Mucosa of rectum (tissue), 2 donors: ENCODE data around the gene SOCS7.
"Not testable (repeated sequence)": the region's sequence is repeated elsewhere in the genome, so short reads cannot be mapped to it uniquely, and the experiment has no call there.

ENCODE experiments used
- H3K27ac ChIP-seq, 2 donors: one replicate each; pipeline ENCODE4 v1.7.0; 2013; ENCODE audit warnings: inconsistent platforms in 2 of 2, low read depth in 2 of 2, low read length in 2 of 2
- H3K27me3 ChIP-seq, 2 donors: one replicate each; pipeline ENCODE4 v1.7.0; 2013; ENCODE audit warnings: low read length in 2 of 2; ENCODE audit not compliant: control insufficient read depth in 2 of 2, insufficient read depth in 2 of 2
- H3K36me3 ChIP-seq, 2 donors: one replicate each; pipeline ENCODE4 v1.7.0; 2013; ENCODE audit warnings: low read length in 2 of 2; ENCODE audit not compliant: control insufficient read depth in 2 of 2, insufficient read depth in 2 of 2
- H3K4me1 ChIP-seq, 2 donors: one replicate each; pipeline ENCODE4 v1.7.0; 2013; ENCODE audit warnings: low read length in 2 of 2, mild to moderate bottlenecking in 1 of 2; ENCODE audit not compliant: control insufficient read depth in 2 of 2, insufficient read depth in 2 of 2
- H3K4me3 ChIP-seq, 2 donors: one replicate each; pipeline ENCODE4 v1.7.0; 2013; ENCODE audit warnings: low read length in 2 of 2
- H3K9ac ChIP-seq, 2 donors: one replicate each; pipeline ENCODE4 v1.7.0; 2013; ENCODE audit warnings: low read length in 2 of 2, low read depth in 1 of 2, mild to moderate bottlenecking in 1 of 2
- H3K9me3 ChIP-seq, 2 donors: one replicate each; pipeline ENCODE4 v1.7.0; 2013; ENCODE audit warnings: low read length in 2 of 2; ENCODE audit not compliant: control insufficient read depth in 2 of 2
- donor health status: healthy.
- donor health status: Normal muscosa, but diverticular disease.

Gene SOCS7

DNA sequence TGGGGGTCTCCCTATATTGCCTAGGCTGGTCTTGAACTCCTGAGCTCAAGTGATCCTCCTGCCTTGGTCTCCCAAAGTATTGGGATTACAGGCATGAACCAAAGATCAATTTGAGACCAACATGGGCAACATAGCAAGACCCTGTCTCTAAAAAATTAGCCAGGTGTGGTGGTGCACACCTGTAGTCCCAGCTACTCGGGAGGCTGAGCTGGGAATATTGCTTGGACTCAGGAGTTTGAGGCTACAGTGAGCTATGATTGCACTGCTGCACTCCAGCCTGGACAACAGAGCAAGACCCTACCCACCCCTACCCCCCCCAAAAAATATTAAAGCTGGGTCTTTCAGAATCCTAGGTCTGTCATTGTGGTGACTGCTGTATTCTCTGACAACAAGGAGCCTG lies 85.7 kb downstream of the SOCS7 start:
- not testable (repeated sequence) for H3K9ac ChIP-seq, H3K27ac ChIP-seq, H3K36me3 ChIP-seq, H3K9me3 ChIP-seq, H3K27me3 ChIP-seq, H3K4me1 ChIP-seq, H3K4me3 ChIP-seq

DNA sequence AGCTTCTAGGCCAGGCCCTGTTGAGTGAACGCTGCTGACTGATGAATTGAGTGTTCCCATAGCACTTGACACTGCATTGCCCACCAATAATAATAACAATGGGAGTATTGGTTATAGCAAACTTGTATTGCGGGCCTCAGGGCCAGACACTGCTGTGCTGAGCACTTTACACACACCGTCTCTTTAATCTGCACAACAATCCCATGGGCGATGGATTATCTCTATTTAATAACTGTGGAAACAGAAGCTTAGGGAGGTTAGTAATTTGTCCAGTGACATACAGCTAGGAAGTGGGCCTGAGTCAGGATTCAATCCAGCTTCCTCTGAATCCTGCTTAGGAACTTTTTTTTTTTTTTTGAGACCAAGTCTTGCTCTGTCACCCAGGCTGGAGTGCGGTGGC lies 87.8 kb downstream of the SOCS7 start:
- Histone ChIP-seq H3K4me1 (peaks cover 0 to 4% of the 10 kb centered on the region in 2 donors), H3K9me3 (no peaks in the 10 kb centered on the region), H3K4me3 (no peak overlapping the region), H3K36me3 (no peaks in the 10 kb centered on the region), H3K27ac (no peak overlapping the region), H3K9ac (no peak overlapping the region), H3K27me3 (no peaks in the 10 kb centered on the region)

DNA sequence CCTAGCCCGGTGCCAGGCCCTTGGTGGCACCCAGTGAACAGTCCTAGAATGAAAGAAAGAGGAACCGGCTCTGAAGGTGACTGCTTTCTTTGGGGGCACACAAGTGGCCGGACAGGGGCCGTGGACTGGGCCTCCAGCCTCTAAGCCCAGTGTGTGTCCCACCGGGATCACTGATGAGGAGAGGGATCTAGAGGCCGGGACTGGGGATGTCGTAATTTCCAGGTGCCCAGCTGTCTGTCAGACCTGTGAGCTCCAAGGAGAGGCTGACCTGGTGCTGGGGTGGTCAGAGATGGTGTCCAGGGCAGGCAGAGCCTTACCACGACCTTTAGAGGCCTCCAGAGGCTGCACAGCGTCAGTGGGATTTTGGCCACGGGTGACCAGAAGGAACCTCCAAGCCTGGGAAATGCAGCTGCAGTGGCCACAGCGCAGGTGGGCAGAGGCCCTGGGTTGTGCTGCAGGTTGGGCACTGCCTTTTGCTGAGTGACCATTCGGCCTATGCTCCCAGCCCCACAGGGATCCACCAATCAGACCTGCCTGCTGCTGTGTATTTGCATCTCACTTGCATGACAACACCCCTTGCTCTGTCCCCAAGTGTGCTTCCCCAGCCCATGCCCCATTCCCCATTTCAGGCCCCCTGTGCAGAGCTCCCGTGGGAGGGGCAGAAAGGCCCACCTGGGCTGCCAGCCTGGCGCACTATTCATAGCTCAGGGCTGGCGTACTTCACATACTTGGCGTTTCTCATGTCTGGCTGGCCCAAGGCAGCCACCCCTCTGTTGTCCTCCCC lies 89.2 kb downstream of the SOCS7 start:
- no peak overlapping the region for H3K9ac ChIP-seq
- no peak overlapping the region for H3K4me3 ChIP-seq
- H3K4me1 ChIP-seq, result peaks cover 0 to 4% of the 10 kb centered on the region in 2 donors
- no peaks in the 10 kb centered on the region for H3K27me3 ChIP-seq
- no peaks in the 10 kb centered on the region for H3K9me3 ChIP-seq
- no peak overlapping the region for H3K27ac ChIP-seq
- no peaks in the 10 kb centered on the region for H3K36me3 ChIP-seq

DNA sequence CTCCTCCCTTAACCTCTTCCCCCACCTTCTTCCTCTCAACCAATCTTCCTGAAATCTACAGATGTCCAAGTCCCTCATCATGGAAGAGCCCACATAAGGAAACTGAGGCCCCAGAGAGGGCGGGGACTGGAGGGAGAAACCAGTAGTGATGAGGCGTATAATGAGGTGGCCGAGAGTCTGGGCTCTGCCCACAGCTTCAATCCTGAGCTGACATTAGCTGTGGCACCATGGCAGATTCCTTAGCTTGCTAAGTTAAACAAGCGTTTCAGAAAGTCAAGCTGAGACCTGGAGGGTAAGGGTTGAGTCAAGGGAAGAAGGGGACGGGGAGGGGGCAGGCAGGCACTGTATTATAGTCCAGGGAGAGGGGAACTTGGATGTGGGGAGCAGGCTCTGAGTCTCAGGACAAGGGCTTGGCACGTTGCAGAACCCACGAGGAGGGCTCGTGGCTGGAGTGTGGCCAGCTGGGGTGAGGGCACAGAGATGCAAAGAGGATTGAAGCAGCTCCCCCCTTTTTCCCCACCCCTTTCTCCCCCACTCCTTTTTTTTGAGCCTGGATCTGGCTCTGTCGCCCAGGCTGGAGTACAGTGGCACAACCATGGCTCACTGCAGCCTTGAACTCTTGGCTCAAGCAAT lies 89.9 kb downstream of the SOCS7 start:
- Histone ChIP-seq H3K27ac (no peak overlapping the region), H3K4me3 (no peak overlapping the region), H3K9ac (no peak overlapping the region), H3K27me3 (no peaks in the 10 kb centered on the region), H3K36me3 (no peaks in the 10 kb centered on the region), H3K9me3 (no peaks in the 10 kb centered on the region), H3K4me1 (peaks cover 0 to 4% of the 10 kb centered on the region in 2 donors)

DNA sequence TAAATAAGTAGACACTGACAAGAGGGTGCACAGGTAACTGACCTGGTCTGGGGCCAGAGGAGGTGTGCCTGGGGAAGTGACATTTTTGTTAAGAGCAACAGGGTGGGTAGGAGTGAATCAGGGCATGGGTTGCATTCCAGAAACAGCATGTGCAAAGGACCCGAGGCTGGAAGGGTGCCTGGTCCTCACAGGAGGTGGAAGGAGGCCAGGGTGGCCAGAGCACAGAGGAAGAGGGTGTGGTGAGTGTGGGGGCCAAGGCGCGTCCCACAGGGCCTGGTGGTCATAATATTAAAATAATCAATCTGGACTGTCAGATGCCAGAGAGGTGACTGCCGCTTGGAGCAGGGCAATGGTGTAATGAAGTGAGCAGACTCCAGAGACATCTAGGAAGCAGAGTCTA lies 90.9 kb downstream of the SOCS7 start:
- Histone ChIP-seq H3K27me3 (no peaks in the 10 kb centered on the region), H3K4me1 (peaks cover 0 to 4% of the 10 kb centered on the region in 2 donors), H3K9me3 (no peaks in the 10 kb centered on the region), H3K9ac (no peak overlapping the region), H3K4me3 (no peak overlapping the region), H3K36me3 (no peaks in the 10 kb centered on the region), H3K27ac (no peak overlapping the region)

DNA sequence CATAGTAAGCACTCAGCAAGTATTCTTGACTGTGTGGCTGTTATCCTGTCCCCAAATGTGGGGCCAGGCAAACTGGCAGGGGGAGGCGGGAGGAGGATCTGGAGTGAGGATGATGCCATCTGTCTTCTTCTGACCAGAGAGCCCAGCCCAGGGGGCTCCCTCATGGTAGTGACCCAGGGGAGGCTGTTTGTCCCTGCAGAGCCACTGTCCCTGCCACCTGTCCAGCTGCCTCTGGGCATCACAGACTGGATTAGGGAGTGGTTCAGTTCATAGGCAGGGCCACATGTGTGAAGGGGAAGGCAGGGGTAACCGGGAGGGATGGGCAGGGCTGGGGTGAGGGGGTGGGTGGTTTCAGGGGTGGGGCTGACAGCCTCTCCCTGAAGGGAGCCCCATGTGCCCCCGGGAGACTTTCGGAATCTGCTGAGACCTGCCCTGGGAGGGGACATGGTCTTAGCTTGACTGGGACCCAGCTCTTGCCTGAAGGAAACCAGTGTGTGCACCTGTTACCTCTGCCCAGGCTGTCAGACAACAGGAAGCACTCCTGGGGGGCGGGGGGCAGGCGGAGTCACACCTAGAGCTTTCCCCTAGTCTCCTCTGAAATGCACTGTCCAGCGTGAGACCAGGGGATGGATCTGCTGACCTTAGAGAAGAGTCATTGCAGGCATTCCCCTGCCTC lies 91.8 kb downstream of the SOCS7 start:
- Histone ChIP-seq H3K27ac (no peak overlapping the region), H3K27me3 (no peaks in the 10 kb centered on the region), H3K4me1 (peaks cover 0 to 4% of the 10 kb centered on the region in 2 donors), H3K36me3 (no peaks in the 10 kb centered on the region), H3K9me3 (no peaks in the 10 kb centered on the region), H3K9ac (no peak overlapping the region), H3K4me3 (no peak overlapping the region)

DNA sequence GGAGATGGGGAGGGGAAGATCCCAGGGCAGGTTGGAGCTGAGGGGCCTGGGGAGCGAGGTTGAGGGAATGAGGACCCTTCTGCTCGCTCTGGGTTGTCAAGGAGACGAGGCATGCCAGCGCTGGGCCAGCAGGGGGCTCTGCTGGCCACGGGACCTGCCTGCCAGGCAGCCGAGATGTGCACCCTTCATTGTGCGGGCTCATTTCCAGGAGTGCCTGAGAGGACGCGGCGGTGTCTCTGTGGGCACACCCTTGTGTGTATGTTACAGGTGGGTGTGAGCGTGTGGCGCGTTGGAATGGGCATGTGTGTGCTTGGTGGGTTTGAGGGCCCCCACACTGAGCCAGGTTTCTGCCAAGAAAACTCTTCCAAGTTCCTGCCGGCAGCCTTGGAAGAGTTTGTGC lies 92.5 kb downstream of the SOCS7 start:
- no peak overlapping the region for H3K9ac ChIP-seq
- H3K27me3 ChIP-seq, result no peaks in the 10 kb centered on the region
- no peak overlapping the region for H3K27ac ChIP-seq
- no peaks in the 10 kb centered on the region for H3K36me3 ChIP-seq
- H3K4me1 ChIP-seq, result peaks cover 0 to 4% of the 10 kb centered on the region in 2 donors
- H3K4me3 ChIP-seq, result no peak overlapping the region
- no peaks in the 10 kb centered on the region for H3K9me3 ChIP-seq

DNA sequence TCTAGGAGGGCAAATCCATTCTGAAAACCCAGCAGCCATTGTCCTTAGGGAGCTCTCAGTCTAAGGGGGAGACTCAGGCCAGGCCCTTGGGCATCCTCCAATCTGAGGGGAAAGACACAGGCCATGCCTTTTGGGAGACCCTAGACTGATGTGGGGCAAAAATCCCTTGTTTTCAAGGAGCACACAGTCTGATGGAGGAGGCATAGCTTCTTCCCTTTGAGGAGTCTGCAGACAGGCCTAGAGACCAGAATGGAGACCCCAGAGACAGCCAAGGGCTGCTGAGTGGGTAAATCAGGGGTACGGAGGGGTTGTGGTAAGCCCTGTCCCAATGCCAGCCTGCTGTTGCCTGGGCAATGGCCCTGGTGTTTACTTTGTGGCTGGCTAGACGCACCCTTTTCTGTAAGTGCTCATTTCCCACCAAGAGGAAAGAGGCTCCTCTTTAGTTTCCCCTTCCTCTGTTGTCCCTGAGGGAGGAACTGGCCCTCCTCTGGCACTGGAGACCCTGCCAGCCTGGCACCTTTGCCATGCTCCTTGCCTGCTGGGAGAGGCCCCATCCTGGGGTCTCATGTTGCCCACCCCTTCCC lies 96.0 kb downstream of the SOCS7 start:
- Histone ChIP-seq H3K9me3 (no peaks in the 10 kb centered on the region), H3K36me3 (no peaks in the 10 kb centered on the region), H3K4me1 (peaks cover 0 to 8% of the 10 kb centered on the region in 2 donors), H3K27me3 (no peaks in the 10 kb centered on the region), H3K4me3 (no peak overlapping the region), H3K27ac (no peak overlapping the region), H3K9ac (no peak overlapping the region)

DNA sequence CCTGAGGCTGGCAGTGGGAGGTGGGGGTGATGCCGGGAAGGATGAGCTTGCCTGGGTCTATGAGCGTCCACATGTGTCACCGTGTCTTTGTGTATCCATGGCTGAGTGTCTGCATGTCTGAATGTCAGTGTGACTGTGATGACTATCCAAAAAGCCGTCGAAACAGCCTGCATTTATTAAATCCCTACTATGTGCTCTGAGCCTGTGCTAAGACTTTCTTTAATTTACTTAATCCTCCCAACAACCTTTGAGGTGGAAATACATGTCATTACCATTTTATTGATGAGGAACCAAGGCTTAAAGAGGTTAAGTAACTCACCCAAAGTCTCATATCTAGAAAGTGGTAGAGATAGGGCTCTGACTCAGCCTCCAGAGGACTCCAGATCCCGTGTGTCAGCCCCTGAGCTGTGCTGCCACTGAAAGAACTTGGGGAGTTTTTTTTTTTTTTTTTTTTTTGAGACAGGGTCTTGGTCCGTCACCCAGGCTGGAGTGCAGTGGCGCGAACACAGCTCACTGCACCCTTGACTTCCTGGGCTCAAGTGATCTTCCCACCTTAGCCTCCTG lies 96.6 kb downstream of the SOCS7 start:
- H3K36me3 ChIP-seq, result no peaks in the 10 kb centered on the region
- no peak overlapping the region for H3K4me3 ChIP-seq
- no peak overlapping the region for H3K27ac ChIP-seq
- peaks cover 3 to 5% of the 10 kb centered on the region in 2 donors for H3K27me3 ChIP-seq
- peaks cover 0 to 8% of the 10 kb centered on the region in 2 donors for H3K4me1 ChIP-seq
- H3K9me3 ChIP-seq, result no peaks in the 10 kb centered on the region
- H3K9ac ChIP-seq, result no peak overlapping the region

DNA sequence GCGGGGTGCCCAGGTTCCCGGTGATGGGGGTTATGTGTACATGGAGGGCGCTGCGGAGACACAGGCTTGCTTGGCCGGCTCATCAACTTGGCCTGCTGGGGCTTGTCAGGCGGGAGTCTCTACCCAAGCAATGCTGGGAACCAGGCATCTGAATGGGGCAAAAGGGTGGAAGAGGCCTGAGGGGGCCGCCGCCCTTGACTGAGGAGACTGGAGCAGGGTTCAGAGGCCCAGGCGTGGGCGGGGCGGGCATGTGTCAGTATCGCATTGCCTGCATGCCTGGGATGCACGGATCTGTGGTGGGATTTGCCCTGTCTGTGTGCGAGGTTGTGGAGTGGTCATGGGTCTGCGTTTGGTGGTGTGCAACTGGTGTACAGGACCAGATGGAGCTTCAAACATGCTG lies 97.7 kb downstream of the SOCS7 start:
- Histone ChIP-seq H3K9me3 (no peaks in the 10 kb centered on the region), H3K27ac (no peak overlapping the region), H3K36me3 (no peaks in the 10 kb centered on the region), H3K9ac (no peak overlapping the region), H3K4me1 (peaks cover 0 to 3% of the 10 kb centered on the region in 2 donors), H3K4me3 (no peak overlapping the region), H3K27me3 (peaks cover 6 to 10% of the 10 kb centered on the region in 2 donors)
